ENCODE results near the gene PCCA. TPM values are rescaled to one million over a fixed set of nuclear protein-coding genes. Genes with fewer than 3 reads are reported as not detected.

Gene PCCA
- polyA plus RNA-seq, 2 of the 4 experiments (the other 2 are of a cell fraction): 13.2 to 13.7 TPM

GRCh38 chr13:100179276-100179675 lies 90.4 kb downstream of the PCCA start:
- DNase-seq (ENCODE audit: low read depth in 1 of 2, low spot score in 1 of 2) (no peak), ATAC-seq (no peak), FAIRE-seq (no peak)
- no peak overlapping the region for H3K27ac ChIP-seq
- 99% methylated on average over 3 of the region's 3 CpGs for WGBS (ENCODE audit: missing lambda C conversion rate)
- TF ChIP-seq ATOH8 (CRISPR knock-in tag; IDR thresholded peaks at IDR 0.05; ENCODE audit: low read depth): no peak
- no peak for TF ChIP-seq PHF8 (IDR thresholded peaks at IDR 0.05; ENCODE audit: borderline replicate concordance, low read depth)
- no peak for TF ChIP-seq HEYL (CRISPR knock-in tag; IDR thresholded peaks at IDR 0.05)
- no peak overlapping the region for H3K4me2 ChIP-seq
- ChIA-PET CTCF (no interaction called here), POLR2A (no interaction called here)
- no peak overlapping the region for H3K4me3 ChIP-seq
- H3K4me1 ChIP-seq: no peaks in the 10 kb centered on the region
- H3K9me3 ChIP-seq: no peaks in the 10 kb centered on the region

DNA sequence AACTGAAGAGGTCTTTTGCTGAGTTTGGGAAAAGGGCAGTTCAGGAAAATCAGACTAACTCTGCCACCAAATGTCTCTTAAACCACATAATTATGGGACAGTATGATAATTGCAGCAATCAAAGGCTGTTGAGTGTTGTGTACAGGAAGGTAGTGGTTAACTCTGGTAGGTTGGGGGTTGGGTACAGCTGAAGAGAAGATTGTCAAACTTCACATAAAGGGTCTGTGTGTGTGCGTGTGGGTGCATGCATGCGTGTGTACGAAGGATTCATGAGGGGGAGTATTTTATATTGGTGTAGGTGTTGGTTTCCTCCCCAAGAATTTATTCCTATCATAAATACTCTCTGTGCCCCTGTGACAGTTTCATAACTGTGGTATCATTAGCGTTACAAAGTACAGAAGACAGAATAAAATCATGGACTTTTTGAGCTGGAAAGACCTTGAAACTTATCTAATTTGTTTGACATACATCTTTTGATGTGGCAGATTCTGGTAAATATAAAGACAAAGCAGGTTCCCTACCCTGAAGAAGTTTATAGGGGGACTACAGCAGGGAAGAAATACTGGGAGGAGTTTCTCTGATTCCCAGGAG lies 94.1 kb downstream of the PCCA start:
- CTCF ChIA-PET: interaction anchor here (0.7 kb wide), 1 partner anchor 252 kb away, joined by 3 read pairs; no protein-coding TSS in a partner anchor
- TF ChIP-seq NFE2L2 (conservative IDR thresholded peaks at IDR 0.05; ENCODE audit: low read length): no peak
- TF ChIP-seq FOSL2 (IDR thresholded peaks at IDR 0.05): no peak
- no peak for TF ChIP-seq FOSL2 (CRISPR knock-in tag; IDR thresholded peaks at IDR 0.05)
- TF ChIP-seq ELK1 (IDR thresholded peaks at IDR 0.05; ENCODE audit: low read depth, low read length): no peak
- no peak for TF ChIP-seq CBX2 (IDR thresholded peaks at IDR 0.05; ENCODE audit: borderline replicate concordance, low read depth)
- no peak for TF ChIP-seq HOXB13 (CRISPR knock-in tag; IDR thresholded peaks at IDR 0.05; ENCODE audit: low read depth)
- TF ChIP-seq ZSCAN20 (CRISPR knock-in tag; IDR thresholded peaks at IDR 0.05): no peak
- TF ChIP-seq CHD4 (IDR thresholded peaks at IDR 0.05; ENCODE audit: borderline replicate concordance): no peak
- TF ChIP-seq RFX5 (IDR thresholded peaks at IDR 0.05): no peak
- TF ChIP-seq, protein P1, sequence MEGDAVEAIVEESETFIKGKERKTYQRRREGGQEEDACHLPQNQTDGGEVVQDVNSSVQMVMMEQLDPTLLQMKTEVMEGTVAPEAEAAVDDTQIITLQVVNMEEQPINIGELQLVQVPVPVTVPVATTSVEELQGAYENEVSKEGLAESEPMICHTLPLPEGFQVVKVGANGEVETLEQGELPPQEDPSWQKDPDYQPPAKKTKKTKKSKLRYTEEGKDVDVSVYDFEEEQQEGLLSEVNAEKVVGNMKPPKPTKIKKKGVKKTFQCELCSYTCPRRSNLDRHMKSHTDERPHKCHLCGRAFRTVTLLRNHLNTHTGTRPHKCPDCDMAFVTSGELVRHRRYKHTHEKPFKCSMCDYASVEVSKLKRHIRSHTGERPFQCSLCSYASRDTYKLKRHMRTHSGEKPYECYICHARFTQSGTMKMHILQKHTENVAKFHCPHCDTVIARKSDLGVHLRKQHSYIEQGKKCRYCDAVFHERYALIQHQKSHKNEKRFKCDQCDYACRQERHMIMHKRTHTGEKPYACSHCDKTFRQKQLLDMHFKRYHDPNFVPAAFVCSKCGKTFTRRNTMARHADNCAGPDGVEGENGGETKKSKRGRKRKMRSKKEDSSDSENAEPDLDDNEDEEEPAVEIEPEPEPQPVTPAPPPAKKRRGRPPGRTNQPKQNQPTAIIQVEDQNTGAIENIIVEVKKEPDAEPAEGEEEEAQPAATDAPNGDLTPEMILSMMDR (IDR thresholded peaks at IDR 0.05): no peak
- TF ChIP-seq, protein P2, sequence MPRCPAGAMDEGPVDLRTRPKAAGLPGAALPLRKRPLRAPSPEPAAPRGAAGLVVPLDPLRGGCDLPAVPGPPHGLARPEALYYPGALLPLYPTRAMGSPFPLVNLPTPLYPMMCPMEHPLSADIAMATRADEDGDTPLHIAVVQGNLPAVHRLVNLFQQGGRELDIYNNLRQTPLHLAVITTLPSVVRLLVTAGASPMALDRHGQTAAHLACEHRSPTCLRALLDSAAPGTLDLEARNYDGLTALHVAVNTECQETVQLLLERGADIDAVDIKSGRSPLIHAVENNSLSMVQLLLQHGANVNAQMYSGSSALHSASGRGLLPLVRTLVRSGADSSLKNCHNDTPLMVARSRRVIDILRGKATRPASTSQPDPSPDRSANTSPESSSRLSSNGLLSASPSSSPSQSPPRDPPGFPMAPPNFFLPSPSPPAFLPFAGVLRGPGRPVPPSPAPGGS (IDR thresholded peaks at IDR 0.05): no peak

GRCh38 chr13:100184095-100184494 lies 95.2 kb downstream of the PCCA start:
- H3K4me3 ChIP-seq: no peak overlapping the region
- H3K9me3 ChIP-seq: no peaks in the 10 kb centered on the region
- FAIRE-seq: no peak
- ChIA-PET POLR2A (no interaction called here), CTCF (interaction anchor here (0.6 kb wide), 1 partner anchor 733 kb away, joined by 5 read pairs; no protein-coding TSS in a partner anchor)
- WGBS (ENCODE audit: missing lambda C conversion rate): 90% methylated on average over 3 of the region's 3 CpGs
- TF ChIP-seq CHD2 (IDR thresholded peaks at IDR 0.05; ENCODE audit: low read length, partially characterized antibody) (no peak), RAD21 (conservative IDR thresholded peaks at IDR 0.05 in 1 of 2, IDR thresholded peaks at IDR 0.05 in 1 of 2) (no peak), TFCP2L1 (CRISPR knock-in tag; IDR thresholded peaks at IDR 0.05) (no peak), RCOR1 (IDR thresholded peaks at IDR 0.05; ENCODE audit: low read depth, low read length) (no peak)
- no peak for DNase-seq (ENCODE audit: low read depth in 1 of 2, low spot score in 1 of 2)
- H3K27ac ChIP-seq: no peak overlapping the region
- no peaks in the 10 kb centered on the region for H3K4me1 ChIP-seq
- no peak overlapping the region for H3K4me2 ChIP-seq
- no peak for ATAC-seq

More for the DNA sequence above, 94.1 kb downstream of the PCCA start:
- WGBS (ENCODE audit: missing lambda C conversion rate): 97% methylated on average over 4 of the region's 4 CpGs
- H3K27ac ChIP-seq: no peak overlapping the region
- no peaks in the 10 kb centered on the region for H3K4me1 ChIP-seq
- H3K4me2 ChIP-seq: no peak overlapping the region
- no peak overlapping the region for H3K4me3 ChIP-seq
- ATAC-seq: no peak
- no peak for DNase-seq (ENCODE audit: low read depth in 1 of 2, low spot score in 1 of 2)
- no peaks in the 10 kb centered on the region for H3K9me3 ChIP-seq
- POLR2A ChIA-PET: no interaction called here
- no peak for FAIRE-seq

Measured in A549 (cell line).